Thyroid gland (tissue), 4 donors: ENCODE data around the gene FEV.

Source experiments
- CTCF ChIP-seq, 6 experiments: fragments of 200-600 bp in 3 of 6; fragments of 450-650 bp in 3 of 6; sonication (generic) in 3 of 6; IDR thresholded peaks; one replicate each; pipeline ENCODE4 v1.5.1; 2016 to 2019; ENCODE audit warnings: antibody characterized with exemption in 6 of 6, mild to moderate bottlenecking in 2 of 6, inconsistent platforms in 1 of 6, moderate library complexity in 1 of 6
- POLR2A ChIP-seq, 2 donors: fragments of 450-650 bp; IDR thresholded peaks; one replicate each; pipeline ENCODE4 v1.6.1; 2017; ENCODE audit warnings: antibody characterized with exemption in 2 of 2, mild to moderate bottlenecking in 2 of 2, moderate library complexity in 1 of 2

- TF ChIP-seq CTCF (IDR thresholded peaks at IDR 0.05) (no peak), POLR2A (IDR thresholded peaks at IDR 0.05) (no peak)
Observed at GRCh38 chr2:219027511-219028055, 42.6 kb upstream of the FEV start.
